ENCODE measurements around the gene MYO7B.

The MYO7B gene

DNA sequence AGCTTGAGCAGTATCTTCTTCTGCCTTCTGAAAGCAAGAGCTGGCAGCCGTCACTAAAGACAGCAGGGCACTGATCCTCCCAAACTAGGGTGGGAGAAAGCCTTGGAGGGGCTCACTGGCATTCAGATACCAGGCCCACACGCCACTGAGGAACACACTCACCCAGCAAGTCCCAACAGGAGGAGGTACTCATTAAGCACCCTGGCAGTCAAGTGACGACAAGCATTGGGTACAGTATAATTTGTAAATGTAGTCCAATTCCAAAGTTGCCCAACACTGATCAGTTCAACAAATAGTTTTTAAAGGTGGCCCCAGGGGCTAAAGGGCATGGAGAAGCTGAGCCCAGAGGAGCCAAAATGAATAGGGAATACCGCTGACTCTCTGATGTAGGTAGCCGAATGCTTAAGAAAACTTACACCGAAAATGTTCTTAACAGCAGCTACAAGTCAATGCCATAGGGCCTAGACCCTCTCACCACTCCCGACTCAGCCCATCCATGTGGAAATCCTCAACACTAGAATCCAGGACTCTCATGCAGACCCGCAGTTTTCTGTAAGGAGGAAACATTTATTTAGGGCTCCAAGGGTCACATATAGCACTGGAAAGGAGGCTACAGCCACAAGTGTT, 129.9 kb downstream of the MYO7B start:
- no peak for DNase-seq (ENCODE audit: low read depth)

DNA sequence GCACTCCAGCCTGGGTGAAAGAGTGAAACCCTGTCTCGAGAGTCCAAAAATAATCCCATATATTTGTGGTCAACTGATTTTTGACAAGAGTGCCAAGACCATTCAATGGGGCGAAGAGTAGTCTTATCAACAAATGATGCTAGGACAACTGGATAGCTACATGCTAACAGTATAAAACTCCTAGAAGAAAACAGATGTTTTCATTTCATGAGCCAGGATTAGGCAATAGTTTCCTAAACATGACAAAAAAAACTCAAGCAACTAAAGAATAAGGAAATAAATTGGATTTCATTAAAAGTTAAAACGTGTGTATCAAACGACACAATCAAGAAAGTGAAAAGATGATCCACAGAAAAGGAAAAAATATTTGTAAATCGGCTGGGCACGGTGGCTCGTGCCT, 133.6 kb downstream of the MYO7B start:
- DNase-seq (ENCODE audit: low read depth), result no peak

DNA sequence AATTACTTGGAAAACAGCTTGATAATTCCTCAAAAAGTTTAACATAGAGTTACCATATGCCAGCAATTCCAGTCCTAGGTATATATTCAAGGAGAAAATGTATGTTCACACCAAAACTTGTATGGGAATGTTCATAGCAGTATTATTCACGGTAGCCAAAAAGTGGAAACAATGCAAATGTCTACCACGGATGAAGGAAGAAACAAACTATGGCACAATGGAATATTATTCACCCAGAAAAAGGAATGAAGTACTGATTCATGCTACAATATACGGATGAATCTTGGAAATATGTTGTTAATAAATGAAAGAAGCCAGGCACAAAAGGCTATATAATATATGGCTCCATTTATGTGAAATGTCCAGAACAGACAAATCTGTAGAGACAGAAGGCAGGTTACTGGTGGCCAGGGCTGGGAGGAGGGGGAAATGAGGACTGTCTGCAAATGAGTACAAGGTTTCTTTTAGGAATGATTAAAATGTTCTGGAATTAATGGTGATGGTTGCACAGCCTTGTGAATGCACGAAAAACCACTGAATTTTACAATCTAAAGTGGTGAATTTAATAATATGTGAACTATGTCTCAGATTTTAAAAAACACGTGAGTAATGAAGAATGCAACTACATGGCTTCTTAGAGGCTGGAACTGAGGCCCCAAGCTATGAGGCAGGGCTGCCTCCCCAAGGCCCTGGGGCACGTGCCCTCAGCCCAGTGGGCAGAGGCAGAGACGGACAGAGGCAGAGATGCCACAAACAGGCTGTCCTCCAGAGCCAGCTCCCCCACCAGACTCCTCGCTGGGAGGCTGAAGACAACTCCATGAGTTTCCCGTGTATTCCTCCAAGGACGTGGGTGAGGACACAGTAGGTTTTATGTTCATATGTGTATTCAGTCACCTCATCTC, 134.8 kb downstream of the MYO7B start:
- DNase-seq (ENCODE audit: low read depth), result no peak

DNA sequence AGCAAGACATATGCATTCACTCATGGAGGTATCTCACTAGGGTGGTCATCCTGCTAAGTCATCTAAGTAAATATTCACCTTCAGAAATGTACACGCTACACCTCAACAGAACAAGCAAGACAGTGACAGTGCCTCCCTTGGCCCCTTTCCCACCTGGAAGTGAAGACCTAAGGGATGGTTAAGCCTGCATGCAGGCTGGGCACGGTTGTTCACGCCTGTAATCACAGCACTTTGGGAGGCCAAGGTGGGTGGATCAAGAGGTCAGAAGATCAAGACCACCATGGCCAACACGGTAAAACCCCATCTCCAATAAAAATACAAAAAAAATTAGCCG, 135.4 kb downstream of the MYO7B start:
- DNase-seq (ENCODE audit: low read depth), result no peak

DNA sequence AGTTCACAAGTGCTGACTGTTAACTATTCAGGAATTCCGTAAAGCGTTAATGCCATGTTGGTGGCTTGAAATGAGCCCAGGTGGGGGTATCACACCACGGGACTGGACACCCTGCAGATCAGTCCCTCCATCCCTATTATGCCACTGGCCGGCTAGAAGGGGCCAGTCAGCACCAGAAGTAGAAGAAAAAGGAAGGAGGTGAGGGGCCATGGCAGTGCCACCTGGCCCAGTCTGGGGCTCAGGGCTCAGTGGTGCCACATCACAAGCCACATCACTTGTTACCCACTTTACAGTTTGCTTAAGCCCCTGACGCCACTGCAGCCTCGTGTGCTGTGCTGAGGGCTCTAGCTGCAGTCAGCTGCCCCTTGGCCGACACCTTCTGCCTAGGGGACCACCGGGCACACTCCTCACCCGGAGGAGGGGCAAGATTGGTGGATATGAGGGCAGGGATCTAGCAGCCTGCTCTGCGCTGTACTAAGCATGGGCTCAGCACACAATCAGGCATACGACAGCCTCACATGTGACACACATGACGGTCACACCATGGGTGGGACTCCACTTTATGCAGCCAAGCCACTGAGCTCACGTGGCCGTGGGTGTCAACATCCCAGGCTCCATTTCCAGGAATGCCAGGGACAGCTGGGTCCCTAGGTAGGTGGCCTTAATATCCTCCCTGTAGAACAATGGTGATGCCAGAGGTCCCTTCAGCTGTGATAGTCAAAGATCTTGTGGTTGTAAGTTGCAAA, 136.2 kb downstream of the MYO7B start:
- no peak for DNase-seq (ENCODE audit: low read depth)

DNA sequence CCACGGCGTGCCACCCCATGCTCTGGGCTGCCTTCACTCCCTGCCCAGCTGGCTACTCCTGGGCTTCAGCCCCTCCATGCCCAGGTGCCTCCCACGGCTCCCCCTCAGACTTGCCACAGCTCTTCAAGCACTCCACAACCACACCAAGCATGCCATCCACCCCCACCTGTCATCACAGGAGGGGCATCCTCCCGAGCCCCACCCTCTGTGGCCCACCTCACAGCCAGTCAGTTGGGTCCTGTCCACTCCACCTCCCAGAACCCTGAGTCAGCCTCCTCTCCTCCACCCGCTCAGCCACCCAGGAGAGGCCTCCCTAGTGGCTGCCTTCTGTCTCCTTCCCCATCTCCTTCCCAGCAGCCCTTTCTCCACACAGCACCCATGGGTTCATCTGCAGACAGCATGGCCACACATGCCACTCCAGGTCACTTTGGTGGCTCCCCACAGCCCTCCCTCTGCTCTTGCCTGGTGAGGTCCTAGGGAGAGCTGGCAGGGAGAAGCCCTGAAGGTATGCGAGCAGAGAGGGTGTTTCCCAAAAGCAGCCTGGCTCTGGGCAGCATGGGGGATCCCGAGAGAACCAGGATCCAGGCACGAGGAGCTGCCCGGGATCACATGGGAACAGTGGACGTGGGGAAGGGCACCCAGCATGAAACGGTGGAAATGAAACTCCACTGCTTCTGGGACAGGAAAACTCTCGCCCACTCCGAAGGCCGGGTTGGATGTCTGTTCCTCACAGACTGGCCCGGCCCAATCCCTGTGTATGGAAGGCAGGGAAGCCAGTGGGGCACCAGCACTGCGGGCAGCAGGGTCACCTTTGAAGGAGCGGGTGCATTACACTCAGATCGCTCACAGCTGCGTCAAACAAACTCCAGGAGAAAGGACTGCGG, 137.1 kb downstream of the MYO7B start:
- no peak for DNase-seq (ENCODE audit: low read depth)

DNA sequence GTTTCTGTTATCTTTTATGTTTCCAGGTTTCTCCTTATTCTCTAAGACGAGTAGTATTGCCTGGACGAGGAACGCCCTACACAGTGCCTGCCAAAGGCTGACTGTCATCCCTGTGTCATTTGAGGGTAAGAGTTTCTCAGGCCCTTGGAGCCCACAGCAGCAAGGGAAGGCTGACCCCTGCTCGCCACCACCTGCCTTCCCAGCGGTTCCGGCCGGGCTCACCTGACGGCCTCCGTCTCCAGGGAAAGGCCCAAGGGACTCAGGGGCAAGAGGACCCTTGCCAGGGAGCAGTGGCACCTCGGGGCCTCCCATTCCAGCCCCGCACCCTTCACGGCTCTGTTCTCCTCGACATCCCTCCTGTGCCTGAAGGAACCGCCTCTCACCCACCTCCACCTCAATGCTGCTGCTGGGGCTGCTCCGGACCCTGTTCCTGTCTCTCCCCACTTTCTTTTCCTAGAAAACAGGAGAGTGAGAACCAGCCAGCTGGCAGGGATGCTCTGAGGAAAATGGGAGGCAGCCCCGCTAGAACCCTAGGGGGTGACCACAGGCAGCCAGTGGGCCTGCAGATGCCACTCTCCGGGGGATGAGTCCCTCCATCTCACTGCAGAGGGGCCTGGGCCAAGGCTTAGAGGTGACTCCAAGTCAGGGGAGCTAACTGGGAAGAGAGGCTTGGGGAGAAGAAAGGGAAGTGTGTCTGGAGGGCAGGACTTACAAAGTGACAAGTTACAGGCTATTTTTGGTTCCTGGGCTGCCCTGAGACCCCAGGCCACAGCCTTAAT, 138.0 kb downstream of the MYO7B start:
- no peak for DNase-seq (ENCODE audit: low read depth)

DNA sequence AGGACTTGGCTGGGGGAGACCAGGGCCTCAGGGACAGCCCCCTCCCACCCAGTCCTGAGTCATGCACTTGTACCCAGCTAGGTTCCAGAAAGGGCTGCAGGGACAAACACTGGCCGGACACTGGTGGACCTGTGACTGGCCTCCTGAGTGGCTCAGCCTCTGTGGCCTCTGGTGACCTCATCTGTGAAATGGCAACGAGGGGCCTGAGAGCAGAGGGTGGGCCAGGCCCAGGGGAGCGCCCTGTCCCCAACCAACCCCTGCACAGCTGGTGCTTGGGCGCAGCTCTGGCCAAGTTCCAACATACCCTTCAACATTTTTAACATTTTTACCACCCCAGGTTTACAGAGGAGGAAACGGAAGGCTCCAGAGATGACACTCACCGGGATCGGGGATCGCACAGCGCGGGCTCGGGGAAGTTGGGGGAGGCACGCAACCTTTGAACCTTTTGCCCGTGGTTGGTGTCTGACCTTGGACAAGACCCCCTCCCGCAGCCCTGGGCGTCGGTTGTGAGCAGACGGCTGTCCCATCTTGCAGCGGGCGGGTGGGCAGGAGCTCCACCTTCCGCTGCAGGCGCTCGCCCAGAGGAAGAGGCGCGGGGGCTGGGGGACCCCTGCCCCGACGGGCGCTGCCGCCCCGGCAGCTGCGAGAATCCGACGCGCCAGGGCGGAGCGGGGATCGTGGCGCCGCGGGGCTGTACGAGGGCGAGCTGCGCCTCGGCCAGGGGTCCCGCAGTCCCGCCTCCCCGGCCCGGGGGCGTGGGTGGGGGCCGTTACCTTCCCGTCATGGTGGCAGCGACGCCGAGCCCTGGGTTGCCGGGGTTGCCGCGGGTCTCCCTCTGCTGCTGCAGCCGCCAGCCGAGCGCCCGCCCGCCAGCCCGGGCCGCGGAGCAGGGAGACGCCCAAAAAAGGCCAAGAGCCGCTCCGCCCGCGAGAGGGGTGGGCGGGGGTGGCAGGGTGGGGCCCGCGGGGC, 139.0 kb downstream of the MYO7B start:
- DNase-seq (ENCODE audit: low read depth), result no peak

DNA sequence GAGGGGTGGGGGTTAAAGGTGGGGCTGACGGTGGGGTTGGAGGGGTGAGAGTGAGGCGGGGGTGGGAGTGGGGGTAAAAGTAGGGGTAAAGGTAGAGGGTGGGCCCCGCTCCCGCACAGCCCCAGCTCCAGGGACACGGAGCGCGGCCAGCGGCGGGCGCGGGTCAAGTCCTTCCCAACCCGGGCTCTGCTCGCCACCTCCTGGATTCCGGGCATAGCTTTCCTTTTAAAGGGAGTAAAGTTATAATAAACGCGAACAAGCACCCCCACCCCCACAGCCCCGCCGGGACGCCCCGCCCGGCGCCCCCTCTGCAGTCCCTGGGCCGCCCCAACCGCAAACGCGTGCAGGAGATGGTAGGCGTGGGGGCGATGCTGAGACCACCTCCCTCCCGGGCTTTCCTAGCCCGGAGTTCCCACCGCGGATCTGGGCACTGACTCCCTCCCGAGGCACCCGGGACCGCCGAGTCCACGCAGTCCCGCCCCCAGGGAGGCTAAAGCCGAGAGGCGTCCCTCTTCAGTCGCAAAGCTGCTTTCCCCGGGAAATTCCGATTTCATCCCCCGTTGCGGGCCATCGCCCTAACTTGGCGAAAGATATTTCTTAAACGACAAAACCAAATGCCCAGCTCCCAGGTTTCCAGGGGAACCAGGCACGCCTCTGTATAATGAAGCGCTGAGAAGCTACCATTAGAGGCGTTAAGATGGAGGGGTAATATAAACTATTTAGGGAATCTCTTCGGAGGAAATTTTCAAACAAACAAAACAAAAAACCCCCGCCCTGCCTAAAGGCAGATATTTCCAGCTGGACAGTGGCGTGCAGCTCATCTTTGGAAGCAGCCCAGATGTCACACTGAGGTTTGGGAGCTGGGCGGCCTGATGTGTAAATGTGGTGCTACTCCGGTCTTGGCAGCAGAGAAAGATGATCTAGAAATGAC, 140.1 kb downstream of the MYO7B start, which contains the start of gene LIMS2:
Gene LIMS2, minus strand, starts transcription at position 200 of the 931 bp plus-strand sequence. CDS start 506 bp downstream, outside the sequence.
- DNase-seq (ENCODE audit: low read depth), result no peak

DNA sequence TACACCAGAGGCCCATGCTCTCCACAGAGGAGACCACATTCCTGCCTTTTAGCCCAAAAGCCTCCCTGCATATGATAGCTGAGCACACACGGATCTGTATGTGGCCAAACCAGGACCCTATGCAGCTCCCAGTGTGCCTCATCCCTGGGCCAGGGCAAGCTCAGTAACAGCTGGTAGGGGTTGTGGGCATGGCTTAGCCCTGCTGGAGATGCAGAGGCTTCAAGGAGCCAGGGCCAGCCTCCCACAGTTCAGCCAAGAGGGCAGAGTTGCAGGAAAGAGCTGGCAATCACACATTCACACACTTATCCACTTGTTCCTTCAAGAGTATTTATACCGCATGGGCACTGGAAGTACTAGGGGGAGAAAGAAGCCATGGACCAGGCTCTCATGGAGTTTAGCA, 141.4 kb downstream of the MYO7B start:
- no peak for DNase-seq (ENCODE audit: low read depth)

DNA sequence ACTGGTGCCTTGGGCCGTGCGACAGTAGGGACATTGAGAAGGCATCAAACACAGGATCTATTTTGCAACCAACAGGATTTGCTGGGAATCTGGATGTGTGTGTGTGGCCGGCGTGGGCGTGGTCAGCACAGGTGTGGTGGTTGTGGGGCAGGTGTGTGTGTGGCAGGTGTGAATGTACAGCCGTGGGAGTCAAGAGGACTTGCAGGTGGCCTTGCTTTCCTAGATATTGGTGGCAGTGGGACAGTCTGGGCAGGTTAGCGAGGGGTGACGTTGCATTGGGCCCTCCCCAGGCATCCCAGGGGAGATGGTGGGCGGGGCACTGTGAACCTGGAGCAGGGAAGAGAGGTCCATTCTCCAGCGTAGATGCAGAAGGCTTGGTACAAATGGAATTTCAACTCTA, 143.0 kb downstream of the MYO7B start:
- no peak for DNase-seq (ENCODE audit: low read depth)

DNA sequence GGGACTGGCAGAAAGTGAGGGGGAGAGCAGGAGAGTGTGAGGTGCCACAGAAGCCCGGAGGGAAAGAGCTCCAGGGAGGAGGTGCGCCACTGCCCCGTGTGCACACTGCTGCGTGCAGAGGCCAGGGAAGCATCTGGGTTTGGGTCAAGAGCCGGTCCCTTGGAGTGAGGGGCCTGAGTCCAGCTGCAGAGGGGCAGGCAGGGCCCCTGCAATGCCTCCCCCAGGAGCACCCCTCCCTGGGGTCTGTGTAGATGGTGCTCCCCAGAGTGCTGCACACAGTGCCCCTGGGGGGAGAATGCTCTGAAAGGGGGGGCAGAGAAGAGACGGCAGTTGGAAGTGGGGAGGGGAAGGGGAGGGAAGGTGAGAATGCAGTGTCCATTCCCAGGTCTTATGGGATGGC, 143.5 kb downstream of the MYO7B start:
- DNase-seq (ENCODE audit: low read depth), result no peak

DNA sequence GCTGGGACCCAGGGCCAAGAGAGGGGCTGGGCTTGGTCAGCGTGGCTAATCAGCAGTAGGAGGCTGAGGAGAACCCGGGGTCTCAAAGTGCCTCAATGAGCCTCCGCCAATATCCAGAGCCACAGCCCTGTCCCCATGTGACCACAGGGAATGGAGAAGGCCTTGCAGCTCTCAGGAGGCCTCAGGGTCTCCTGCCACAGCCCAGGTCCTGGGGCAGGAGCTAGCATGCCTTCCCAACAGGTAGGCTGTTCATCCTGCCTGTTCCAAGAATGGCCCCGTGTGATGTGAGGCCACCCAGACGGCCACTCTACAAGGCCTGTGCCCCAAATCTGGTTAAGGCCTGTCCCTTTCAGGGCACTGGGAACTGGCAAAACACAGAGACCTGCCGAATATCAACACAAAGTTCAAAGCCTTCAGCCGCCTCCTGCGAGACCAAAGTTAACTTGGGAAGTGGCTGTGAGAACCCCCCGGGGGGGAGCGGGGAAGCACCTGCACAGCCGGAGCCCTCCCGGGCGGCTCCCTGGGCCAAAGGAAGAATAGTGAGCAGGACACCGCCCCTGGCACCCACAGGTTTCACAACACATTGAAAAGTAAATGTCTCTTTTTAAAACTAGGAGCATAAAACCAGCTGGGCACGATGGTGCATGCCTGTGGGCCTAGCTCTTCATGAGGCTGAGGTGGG, 144.3 kb downstream of the MYO7B start:
- DNase-seq (ENCODE audit: low read depth), result no peak

DNA sequence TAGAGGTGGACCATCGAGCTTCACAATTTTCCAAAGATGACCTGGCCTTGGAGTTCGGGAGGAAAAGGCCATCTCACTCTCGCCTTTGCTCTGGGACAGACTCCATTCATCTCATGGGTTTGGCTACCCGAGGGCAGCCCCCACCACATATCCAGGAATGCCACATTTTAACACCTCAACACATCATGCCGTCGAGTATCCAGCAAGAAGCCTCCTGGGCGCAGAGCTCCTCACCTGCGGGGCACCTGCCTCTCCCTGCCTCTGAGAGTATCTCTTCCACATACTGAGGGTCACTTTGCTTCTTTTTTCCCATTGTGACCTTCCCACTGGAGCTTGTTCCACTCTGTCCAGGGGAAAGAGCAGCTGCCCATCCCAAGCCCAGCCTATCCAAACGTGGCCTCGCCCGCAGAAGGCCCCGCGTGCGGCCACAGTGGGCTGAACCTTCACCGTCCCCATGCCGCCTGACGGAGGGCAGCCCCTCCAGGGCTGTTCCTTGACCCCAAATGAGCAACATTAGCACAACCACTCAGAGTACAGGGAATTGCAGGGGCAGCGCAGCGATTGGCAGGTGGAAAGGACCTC, 145.3 kb downstream of the MYO7B start:
- DNase-seq (ENCODE audit: low read depth), result no peak

DNA sequence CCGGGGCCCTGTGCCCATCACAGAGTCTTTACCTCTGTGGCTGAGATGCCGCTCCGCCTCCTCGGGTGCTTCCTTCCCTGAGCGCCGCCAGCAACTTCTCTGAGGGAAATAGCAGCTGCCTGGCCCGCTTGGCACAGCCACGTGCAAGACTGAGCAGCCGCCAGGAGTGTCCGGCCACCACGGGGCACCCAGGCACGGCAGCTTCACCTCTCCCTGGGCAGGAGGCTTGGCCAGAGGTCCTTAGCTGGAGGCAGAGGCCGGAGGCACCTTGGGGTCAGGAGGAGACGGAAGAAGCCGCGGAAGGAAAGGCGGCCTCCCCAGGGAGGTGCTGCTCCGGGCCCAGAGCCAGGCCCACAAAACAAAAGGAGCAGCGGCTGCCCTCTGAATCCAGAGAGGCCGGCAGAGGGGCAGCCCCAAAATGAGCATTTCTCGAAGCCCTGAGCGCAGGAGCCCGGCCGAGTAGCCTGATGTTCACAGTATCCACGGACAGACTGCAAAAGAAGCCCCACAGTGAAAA, 145.9 kb downstream of the MYO7B start:
- no peak for DNase-seq (ENCODE audit: low read depth)

DNA sequence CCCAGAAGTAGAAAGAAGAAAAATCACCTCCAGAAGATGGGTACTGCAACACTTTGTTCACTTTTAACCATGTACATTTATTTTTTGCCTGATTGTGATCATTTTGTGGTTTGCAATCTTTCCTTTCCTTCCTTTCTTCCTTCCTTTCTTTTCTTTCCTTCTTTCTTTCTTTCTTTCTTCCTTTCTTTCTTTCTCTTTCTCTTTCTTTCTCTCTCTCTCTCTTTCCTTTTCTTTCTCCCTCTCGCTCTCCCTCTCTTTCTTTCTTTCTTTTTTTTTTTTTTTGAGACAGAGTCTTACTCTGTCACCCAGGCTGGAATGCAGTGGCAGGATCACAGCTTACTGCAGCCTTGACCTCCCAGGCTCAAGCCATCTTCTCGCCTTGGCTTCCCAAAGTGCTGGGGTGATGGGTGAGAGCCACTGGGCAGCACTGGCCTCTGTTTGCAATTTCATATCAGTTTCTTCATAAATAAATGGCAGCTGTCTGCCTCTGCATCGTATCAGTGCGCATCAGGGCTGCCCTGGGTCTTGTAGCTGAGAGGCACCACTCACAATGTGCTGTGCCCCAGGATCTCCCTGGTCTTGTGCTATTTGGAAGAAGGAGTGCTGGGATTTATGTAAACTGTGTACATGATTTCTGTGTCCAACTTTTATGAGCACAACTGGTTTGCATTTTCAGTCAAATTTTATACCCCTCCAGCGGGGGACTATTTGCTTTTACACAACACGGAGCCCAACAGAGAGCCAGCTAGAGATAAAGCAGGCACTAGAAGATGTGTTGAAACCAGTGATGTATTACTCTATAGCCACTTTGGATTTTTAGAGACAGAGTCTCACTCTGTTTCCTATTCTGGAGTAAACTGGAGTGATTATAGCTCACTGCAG, 146.7 kb downstream of the MYO7B start:
- DNase-seq (ENCODE audit: low read depth), result no peak

DNA sequence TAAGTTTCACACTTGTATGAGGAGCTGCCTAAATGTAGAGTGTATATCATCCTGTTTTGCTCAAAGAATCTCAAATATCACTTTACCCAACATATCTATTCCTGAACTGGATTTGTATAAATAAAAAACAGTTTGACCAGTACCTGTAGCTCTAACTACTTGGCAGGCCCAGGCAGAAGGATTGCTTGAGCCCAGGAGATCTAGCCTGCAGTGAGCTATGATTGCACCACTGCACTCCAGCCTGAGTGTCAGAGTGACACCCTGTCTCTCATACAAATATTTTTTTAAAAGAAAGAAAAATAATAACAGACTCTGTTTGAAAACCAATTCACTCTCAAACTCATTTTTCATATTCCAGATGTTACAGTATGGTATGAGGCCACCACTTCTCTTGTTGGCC, 147.6 kb downstream of the MYO7B start:
- DNase-seq (ENCODE audit: low read depth), result no peak

All from activated T-cell treated with anti-CD3 and anti-CD28 coated beads for 1 hour (primary cell).